ENCODE results near the gene HPCA. TPM values are rescaled to one million over a fixed set of nuclear protein-coding genes. Genes with fewer than 3 reads are reported as not detected.
A peak's percentile ranks its signal among the peaks of the same experiment; 100 is the strongest.

Gene HPCA
- total RNA-seq, 2 experiments from 2014 or later = not detected

DNA sequence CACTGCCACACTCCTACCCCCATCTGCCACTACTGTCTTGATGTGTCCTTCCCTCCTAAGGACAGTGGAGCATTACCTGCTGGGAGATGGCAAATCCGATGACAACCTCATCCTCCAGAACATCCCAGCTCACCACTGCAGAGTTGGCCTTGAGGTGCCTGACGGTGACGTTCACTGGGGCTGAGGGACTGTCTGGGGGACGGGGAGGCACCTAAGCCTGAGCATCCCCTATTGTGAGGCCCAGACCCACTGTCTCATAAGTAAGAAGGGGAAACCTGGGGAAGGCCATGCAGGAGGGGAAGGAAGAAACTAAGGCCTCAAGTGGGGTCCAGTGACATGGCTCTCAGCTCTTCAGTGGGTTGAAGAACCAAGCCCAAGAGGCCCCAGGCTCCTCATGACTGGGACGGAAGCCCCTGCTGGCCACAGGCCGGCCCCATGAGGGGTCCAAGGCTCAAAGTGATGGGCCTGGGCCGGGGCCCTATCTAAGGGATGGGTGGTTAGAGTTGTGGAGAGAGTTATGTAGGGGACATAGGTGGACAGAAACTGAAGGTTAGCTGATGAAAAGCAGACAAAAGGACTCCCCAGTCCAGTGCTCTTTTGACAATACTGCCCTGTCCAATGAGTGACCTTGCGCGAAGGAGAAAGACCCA is 17.4 kb upstream of the HPCA start:
- DNase-seq (no peak), ATAC-seq (ENCODE audit: poor library complexity) (no peak)
- H3K36me3 Mint-ChIP-seq (ENCODE audit: low read depth) = peaks cover 4% of the 10 kb centered on the region
- Histone ChIP-seq H3K36me3 (ENCODE audit: insufficient read depth, low read length) (no peaks in the 10 kb centered on the region), H3K4me3 (ENCODE audit: low read length) (no peak overlapping the region), H3K27ac (ENCODE audit: low read depth in 1 of 2, low read length in 2 of 2) (no peak overlapping the region), H3K9me3 (ENCODE audit: control insufficient read depth in 1 of 2, insufficient read depth in 1 of 2, low read length in 2 of 2) (no peaks in the 10 kb centered on the region), H3K27me3 (ENCODE audit: control insufficient read depth in 1 of 2, insufficient read depth in 2 of 2, low read length in 2 of 2) (peaks cover 29 to 31% of the 10 kb centered on the region in 2 experiments), H3K4me1 (ENCODE audit: insufficient read depth, low read length) (peaks cover 19% of the 10 kb centered on the region)
- no peak overlapping the region for H3K27ac Mint-ChIP-seq
- H3K4me3 Mint-ChIP-seq = no peak overlapping the region
- ChIA-PET CTCF (interaction anchor here (0.7 kb wide), 1 partner anchor 157 kb away, joined by 3 read pairs; no protein-coding TSS in a partner anchor), POLR2A (no interaction called here)
- H3K4me1 Mint-ChIP-seq (ENCODE audit: low read depth) = peaks cover 15% of the 10 kb centered on the region
- TF ChIP-seq, protein P1, sequence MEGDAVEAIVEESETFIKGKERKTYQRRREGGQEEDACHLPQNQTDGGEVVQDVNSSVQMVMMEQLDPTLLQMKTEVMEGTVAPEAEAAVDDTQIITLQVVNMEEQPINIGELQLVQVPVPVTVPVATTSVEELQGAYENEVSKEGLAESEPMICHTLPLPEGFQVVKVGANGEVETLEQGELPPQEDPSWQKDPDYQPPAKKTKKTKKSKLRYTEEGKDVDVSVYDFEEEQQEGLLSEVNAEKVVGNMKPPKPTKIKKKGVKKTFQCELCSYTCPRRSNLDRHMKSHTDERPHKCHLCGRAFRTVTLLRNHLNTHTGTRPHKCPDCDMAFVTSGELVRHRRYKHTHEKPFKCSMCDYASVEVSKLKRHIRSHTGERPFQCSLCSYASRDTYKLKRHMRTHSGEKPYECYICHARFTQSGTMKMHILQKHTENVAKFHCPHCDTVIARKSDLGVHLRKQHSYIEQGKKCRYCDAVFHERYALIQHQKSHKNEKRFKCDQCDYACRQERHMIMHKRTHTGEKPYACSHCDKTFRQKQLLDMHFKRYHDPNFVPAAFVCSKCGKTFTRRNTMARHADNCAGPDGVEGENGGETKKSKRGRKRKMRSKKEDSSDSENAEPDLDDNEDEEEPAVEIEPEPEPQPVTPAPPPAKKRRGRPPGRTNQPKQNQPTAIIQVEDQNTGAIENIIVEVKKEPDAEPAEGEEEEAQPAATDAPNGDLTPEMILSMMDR (IDR thresholded peaks at IDR 0.05) = no peak
- peaks cover 47% of the 10 kb centered on the region for H3K27me3 Mint-ChIP-seq
- intact Hi-C loops (cut with DNase I, micrococcal nuclease) = no loop called here
- no peaks in the 10 kb centered on the region for H3K9me3 Mint-ChIP-seq

DNA sequence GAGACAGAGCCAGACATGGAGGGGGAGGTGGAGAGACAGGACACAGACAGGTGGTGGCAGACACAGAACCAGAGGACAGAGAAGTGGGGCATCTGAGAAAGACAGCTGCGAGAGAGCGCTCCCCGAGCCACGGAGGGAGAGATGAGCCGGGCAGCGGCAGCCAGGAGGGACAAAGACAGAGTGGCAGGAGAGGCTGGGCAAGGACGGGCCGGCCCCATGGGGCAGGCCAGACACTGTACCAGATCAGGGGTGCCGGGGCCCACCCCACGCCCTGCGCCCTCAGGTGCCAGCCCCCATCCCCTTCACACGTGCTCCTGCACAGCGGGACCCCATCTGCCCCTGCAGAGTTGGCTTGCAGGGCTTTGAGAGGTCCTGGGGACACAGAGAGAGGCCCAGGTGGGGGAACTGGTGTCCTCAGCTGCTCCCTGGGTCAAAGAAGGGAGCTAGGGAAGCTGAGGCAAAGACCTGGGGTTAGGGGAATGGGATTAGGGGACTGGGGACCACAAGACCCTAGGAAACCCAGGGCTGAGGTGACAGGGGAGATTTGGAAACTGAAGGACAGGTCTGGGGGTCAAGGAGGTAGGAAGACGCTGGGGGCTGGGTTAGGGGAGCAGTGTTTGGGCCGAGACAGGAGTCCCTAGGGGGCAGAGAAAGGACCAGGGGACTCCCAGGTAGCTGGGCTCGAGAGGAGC is 16.2 kb upstream of the HPCA start:
- ChIA-PET CTCF (no interaction called here), POLR2A (no interaction called here)
- Histone ChIP-seq H3K27ac (ENCODE audit: low read depth in 1 of 2, low read length in 2 of 2) (no peak overlapping the region), H3K4me3 (ENCODE audit: low read length) (no peak overlapping the region), H3K9me3 (ENCODE audit: control insufficient read depth in 1 of 2, insufficient read depth in 1 of 2, low read length in 2 of 2) (no peaks in the 10 kb centered on the region), H3K4me1 (ENCODE audit: insufficient read depth, low read length) (peaks cover 19% of the 10 kb centered on the region), H3K36me3 (ENCODE audit: insufficient read depth, low read length) (no peaks in the 10 kb centered on the region), H3K27me3 (ENCODE audit: control insufficient read depth in 1 of 2, insufficient read depth in 2 of 2, low read length in 2 of 2) (peaks cover 29 to 31% of the 10 kb centered on the region in 2 experiments)
- TF ChIP-seq, protein P1 (IDR thresholded peaks at IDR 0.05) = no peak
- ATAC-seq (ENCODE audit: poor library complexity) (no peak), DNase-seq (no peak)
- intact Hi-C loops (cut with DNase I, micrococcal nuclease) = no loop called here
- Mint-ChIP-seq H3K4me3 (peak overlapping the region; percentile 36), H3K4me1 (ENCODE audit: low read depth) (peaks cover 15% of the 10 kb centered on the region), H3K27me3 (peaks cover 58% of the 10 kb centered on the region), H3K9me3 (no peaks in the 10 kb centered on the region), H3K27ac (no peak overlapping the region), H3K36me3 (ENCODE audit: low read depth) (no peaks in the 10 kb centered on the region)

DNA sequence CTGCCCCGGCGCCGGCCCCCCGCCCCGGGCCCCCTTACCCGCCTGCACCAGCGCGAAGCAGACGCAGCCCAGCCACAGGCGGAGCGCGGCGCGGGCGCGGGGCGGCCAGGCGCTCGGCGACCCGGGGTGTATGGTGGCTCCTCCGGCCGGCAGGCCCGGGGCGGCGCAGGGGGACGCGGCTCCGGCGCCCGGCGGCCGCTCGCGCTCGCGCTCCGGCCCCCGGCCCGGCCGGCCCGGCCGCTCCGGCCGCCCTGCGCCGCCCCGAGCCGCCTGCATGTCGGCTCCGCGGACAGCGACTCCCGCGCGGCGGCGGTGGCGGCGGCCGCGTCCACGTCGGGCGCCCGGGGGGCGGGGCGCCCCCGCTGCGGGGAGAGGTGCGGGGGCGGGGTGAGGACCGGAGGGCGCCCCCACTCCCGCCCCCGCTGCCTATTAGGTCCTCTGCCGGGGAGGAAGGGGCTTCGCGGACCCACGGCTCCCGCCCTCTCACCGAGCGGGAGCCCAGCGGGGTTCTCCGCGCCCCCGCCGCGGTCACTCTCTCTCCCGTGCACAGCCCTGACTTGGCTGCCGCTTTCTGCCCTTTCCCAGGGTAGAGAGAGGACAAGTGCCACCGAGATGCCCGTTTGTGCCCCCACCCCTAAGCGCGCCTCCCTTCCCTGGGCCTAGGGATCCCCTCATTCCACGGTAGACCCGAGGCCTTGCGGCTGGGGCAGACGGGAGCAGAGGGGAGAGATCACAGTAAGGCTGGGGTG is 15.5 kb upstream of the HPCA start, which contains the start of gene FNDC5:
TSS of gene FNDC5 (minus strand) at position 298 of the 749 bp plus-strand sequence.
- H3K4me1 Mint-ChIP-seq (ENCODE audit: low read depth) = peaks cover 15% of the 10 kb centered on the region
- intact Hi-C loops (cut with DNase I, micrococcal nuclease) = no loop called here
- no peaks in the 10 kb centered on the region for H3K36me3 ChIP-seq (ENCODE audit: insufficient read depth, low read length)
- H3K27me3 Mint-ChIP-seq = peaks cover 65% of the 10 kb centered on the region
- peak within 1 kb of the TSS; percentile 52 for H3K4me3 Mint-ChIP-seq
- no peaks in the 10 kb centered on the region for H3K36me3 Mint-ChIP-seq (ENCODE audit: low read depth)
- H3K4me1 ChIP-seq (ENCODE audit: insufficient read depth, low read length) = peaks cover 19% of the 10 kb centered on the region
- no peak within 1 kb of the TSS for H3K27ac Mint-ChIP-seq
- CTCF ChIA-PET = interaction anchor here (1.6 kb wide), 1 partner anchor 159 kb away, joined by 9 read pairs; no protein-coding TSS in a partner anchor
- TF ChIP-seq, protein P1 (IDR thresholded peaks at IDR 0.05) = no peak
- H3K9me3 Mint-ChIP-seq = no peaks in the 10 kb centered on the region
- peak within 1 kb of the TSS; percentile 20 for H3K4me3 ChIP-seq (ENCODE audit: low read length)
- DNase-seq (peak in 1 of 14 experiments; percentile 13), ATAC-seq (ENCODE audit: poor library complexity) (peak; percentile 24)
- peaks cover 29 to 39% of the 10 kb centered on the region in 2 experiments for H3K27me3 ChIP-seq (ENCODE audit: control insufficient read depth in 1 of 2, insufficient read depth in 2 of 2, low read length in 2 of 2)
- H3K27ac ChIP-seq (ENCODE audit: low read depth in 1 of 2, low read length in 2 of 2) = no peak within 1 kb of the TSS
- H3K9me3 ChIP-seq (ENCODE audit: control insufficient read depth in 1 of 2, insufficient read depth in 1 of 2, low read length in 2 of 2) = no peaks in the 10 kb centered on the region
- POLR2A ChIA-PET = no interaction called here
